ENCODE measurements around the gene AMZ2. TPM values are rescaled to one million over a fixed set of nuclear protein-coding genes. Genes with fewer than 3 reads are reported as not detected.
"Not testable (repeated sequence)": the region's sequence is repeated elsewhere in the genome, so short reads cannot be mapped to it uniquely, and the experiment has no call there.

The AMZ2 gene
- polyA plus RNA-seq, 1 donor (not counting 4 experiments of a cell fraction or from before 2014, with no cell fraction given), result 123 TPM

DNA sequence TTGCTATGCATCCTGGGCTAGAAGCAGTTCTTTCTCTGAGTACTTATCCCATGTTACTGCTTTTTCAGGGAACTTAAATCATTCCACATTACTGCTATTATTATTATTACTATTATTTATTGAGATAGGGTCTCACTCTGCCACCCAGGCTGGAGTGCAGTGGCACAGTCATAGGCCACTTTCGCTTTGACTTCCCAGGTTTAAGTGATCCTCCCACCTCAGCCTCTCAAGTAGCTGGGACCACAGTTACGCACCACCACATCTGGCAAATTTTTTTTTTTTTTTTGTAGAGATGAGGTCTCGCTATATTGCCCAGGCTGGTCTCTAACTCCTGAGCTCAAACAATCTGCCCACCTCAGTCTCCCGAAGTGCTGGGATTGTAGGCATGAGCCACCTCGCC is 28.4 kb upstream of the AMZ2 start:
- H3K27me3 ChIP-seq (ENCODE audit: control insufficient read depth, extremely low read depth, insufficient read depth, low read length); dilution Hi-C loops (cut with MboI; ENCODE audit: extremely low pct_ligation_motif_present, low sequenced_read_pairs); FAIRE-seq: not testable (repeated sequence)

DNA sequence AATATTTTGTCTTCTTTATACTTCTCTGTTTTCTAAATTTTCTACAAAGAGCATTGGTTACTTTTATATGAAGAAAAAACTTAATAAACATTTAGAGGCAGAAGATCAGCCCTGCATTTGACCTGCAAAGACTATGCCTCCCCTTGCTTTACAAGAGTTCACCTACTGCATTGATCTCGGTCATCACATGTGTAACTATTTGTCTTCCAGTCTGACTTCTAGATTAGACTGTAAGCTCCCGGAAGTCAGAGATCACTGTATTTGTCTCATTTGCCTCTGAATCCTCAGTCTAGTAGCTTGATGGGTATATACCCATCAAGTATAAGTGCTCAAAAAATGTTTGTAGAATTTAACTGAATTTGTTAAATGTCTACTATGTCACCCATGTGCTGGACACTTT is 27.7 kb upstream of the AMZ2 start:
- dilution Hi-C loops (cut with MboI; ENCODE audit: extremely low pct_ligation_motif_present, low sequenced_read_pairs), result not testable (repeated sequence)

More for the DNA sequence above, 28.4 kb upstream of the AMZ2 start:
- H2AFZ ChIP-seq (ENCODE audit: control insufficient read depth, low read length); H3K79me2 ChIP-seq (ENCODE audit: control insufficient read depth, insufficient read depth, low read length); H3K9me3 ChIP-seq (ENCODE audit: control insufficient read depth, low read depth, low read length); H3K9me1 ChIP-seq (ENCODE audit: control insufficient read depth, extremely low read depth, insufficient read depth, low read length); H3K9ac ChIP-seq (ENCODE audit: control insufficient read depth, extremely low read depth, insufficient read depth, low read length); DNase-seq (ENCODE audit: low read depth, low spot score); H3K4me1 ChIP-seq (ENCODE audit: control insufficient read depth, extremely low read depth, insufficient read depth, low read length); H3K4me2 ChIP-seq (ENCODE audit: control insufficient read depth, extremely low read depth, insufficient read depth, low read depth, low read length); H3K4me3 ChIP-seq (ENCODE audit: control insufficient read depth in 2 of 3, extremely low read depth in 1 of 3, insufficient read depth in 2 of 3, low read depth in 1 of 3, low read length in 3 of 3); H3K36me3 ChIP-seq (ENCODE audit: control insufficient read depth in 2 of 2, extremely low read depth in 1 of 2, insufficient read depth in 2 of 2, low read length in 2 of 2); H3K27ac ChIP-seq (ENCODE audit: control insufficient read depth, insufficient read depth, low read length); H4K20me1 ChIP-seq (ENCODE audit: control insufficient read depth, extremely low read depth, insufficient read depth, low read length): not testable (repeated sequence)

DNA sequence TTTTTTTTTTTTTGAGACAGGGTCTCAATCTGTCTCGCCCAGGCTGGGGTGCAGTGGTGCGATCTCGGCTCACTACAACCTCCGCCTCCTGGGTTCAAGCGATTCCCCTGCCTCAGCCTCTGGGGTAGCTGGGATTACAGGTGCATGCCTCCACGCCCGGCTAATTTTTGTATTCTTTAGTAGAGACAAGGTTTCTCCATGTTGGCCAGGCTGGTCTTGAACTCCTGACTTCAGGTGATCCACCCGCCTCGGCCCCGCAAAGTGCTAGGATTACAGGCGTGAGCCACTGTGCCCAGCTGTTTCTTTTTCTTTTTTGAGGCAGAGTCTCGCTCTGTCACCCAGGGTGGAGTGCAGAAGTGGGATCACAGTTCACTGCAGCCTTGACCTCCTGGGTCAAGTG is 27.1 kb upstream of the AMZ2 start:
- H4K20me1 ChIP-seq (ENCODE audit: control insufficient read depth, extremely low read depth, insufficient read depth, low read length); DNase-seq (ENCODE audit: low read depth, low spot score); H3K9me3 ChIP-seq (ENCODE audit: control insufficient read depth, low read depth, low read length); H2AFZ ChIP-seq (ENCODE audit: control insufficient read depth, low read length); H3K4me1 ChIP-seq (ENCODE audit: control insufficient read depth, extremely low read depth, insufficient read depth, low read length); H3K4me3 ChIP-seq (ENCODE audit: control insufficient read depth in 2 of 3, extremely low read depth in 1 of 3, insufficient read depth in 2 of 3, low read depth in 1 of 3, low read length in 3 of 3); H3K4me2 ChIP-seq (ENCODE audit: control insufficient read depth, extremely low read depth, insufficient read depth, low read depth, low read length); H3K27ac ChIP-seq (ENCODE audit: control insufficient read depth, insufficient read depth, low read length); FAIRE-seq; H3K9me1 ChIP-seq (ENCODE audit: control insufficient read depth, extremely low read depth, insufficient read depth, low read length); H3K9ac ChIP-seq (ENCODE audit: control insufficient read depth, extremely low read depth, insufficient read depth, low read length); H3K27me3 ChIP-seq (ENCODE audit: control insufficient read depth, extremely low read depth, insufficient read depth, low read length); H3K79me2 ChIP-seq (ENCODE audit: control insufficient read depth, insufficient read depth, low read length); dilution Hi-C loops (cut with MboI; ENCODE audit: extremely low pct_ligation_motif_present, low sequenced_read_pairs); H3K36me3 ChIP-seq (ENCODE audit: control insufficient read depth in 2 of 2, extremely low read depth in 1 of 2, insufficient read depth in 2 of 2, low read length in 2 of 2): not testable (repeated sequence)

More for the DNA sequence above, 27.7 kb upstream of the AMZ2 start:
- H3K9ac ChIP-seq (ENCODE audit: control insufficient read depth, extremely low read depth, insufficient read depth, low read length); H3K27ac ChIP-seq (ENCODE audit: control insufficient read depth, insufficient read depth, low read length); DNase-seq (ENCODE audit: low read depth, low spot score); H3K9me3 ChIP-seq (ENCODE audit: control insufficient read depth, low read depth, low read length); H3K4me3 ChIP-seq (ENCODE audit: control insufficient read depth in 2 of 3, extremely low read depth in 1 of 3, insufficient read depth in 2 of 3, low read depth in 1 of 3, low read length in 3 of 3); H2AFZ ChIP-seq (ENCODE audit: control insufficient read depth, low read length); H3K4me2 ChIP-seq (ENCODE audit: control insufficient read depth, extremely low read depth, insufficient read depth, low read depth, low read length); H3K79me2 ChIP-seq (ENCODE audit: control insufficient read depth, insufficient read depth, low read length); H3K9me1 ChIP-seq (ENCODE audit: control insufficient read depth, extremely low read depth, insufficient read depth, low read length); H3K4me1 ChIP-seq (ENCODE audit: control insufficient read depth, extremely low read depth, insufficient read depth, low read length); H3K36me3 ChIP-seq (ENCODE audit: control insufficient read depth in 2 of 2, extremely low read depth in 1 of 2, insufficient read depth in 2 of 2, low read length in 2 of 2); H4K20me1 ChIP-seq (ENCODE audit: control insufficient read depth, extremely low read depth, insufficient read depth, low read length); H3K27me3 ChIP-seq (ENCODE audit: control insufficient read depth, extremely low read depth, insufficient read depth, low read length): not testable (repeated sequence)
- FAIRE-seq, result peak; percentile 75
